GM12878 (cell line): Measurements from ENCODE around the gene COL23A1. TPM values are rescaled to one million over a fixed set of nuclear protein-coding genes. Genes with fewer than 3 reads are reported as not detected.

Experiments used
- ATAC-seq: fragments of 200-7000 bp; cut with Tn5 transposase; 3 replicates; pipeline ENCODE4 v1.9.1; 2020; ENCODE audit warnings: mild to moderate bottlenecking, moderate library complexity
- BruUV-seq: library from RNA; stranded (reverse); fragments of 400-500 nt; replicated peaks from 2 replicates; lab custom pipeline; 2021; lab: Mats Ljungman, UMichigan
- CTCF ChIA-PET: fragments of 300-600 bp; sonication (Branson Sonifier 250); formaldehyde crosslinking; extraction: SDS; loops from one replicate; lab custom pipeline; 2021; ENCODE audit warnings: inconsistent platforms; lab: Yijun Ruan, JAX
- POLR2A ChIA-PET: fragments of 350-600 bp; formaldehyde crosslinking; extraction: SDS; loops from one replicate; lab custom pipeline; 2021; ENCODE audit warnings: inconsistent platforms; lab: Charles Lee
- RAD21 ChIA-PET: fragments of 300-600 bp; sonication (Branson Sonifier 250); formaldehyde crosslinking; loops from one replicate; lab custom pipeline; 2023; ENCODE audit warnings: antibody characterized with exemption; ENCODE audit not compliant: unreplicated experiment; lab: Charles Lee
- SMC1A ChIA-PET: fragments of 300-600 bp; sonication (Branson Sonifier 250); formaldehyde crosslinking; loops from one replicate; lab custom pipeline; 2023; ENCODE audit not compliant: unreplicated experiment, uncharacterized antibody; lab: Charles Lee
- DNase-seq: peaks from one replicate; pipeline ENCODE4 v3.0.0-alpha.2; 2011; ENCODE audit warnings: low read depth, low spot score
- FAIRE-seq: peaks from 3 replicates; lab custom pipeline; 2011; peaks lifted over from hg19 to GRCh38; lab: Jason Lieb, UNC
- H2AFZ ChIP-seq: 2 replicates; pipeline ENCODE4 v1.6.0; 2011; ENCODE audit warnings: low read depth, low read length, control low read depth; ENCODE audit not compliant: control insufficient read depth
- H3K27ac ChIP-seq: 2 replicates; pipeline ENCODE4 v1.5.1; 2011; ENCODE audit warnings: control low read depth; ENCODE audit not compliant: control insufficient read depth, insufficient read depth
- H3K27me3 ChIP-seq, 2 experiments: replicated peaks in 1 of 2; 2 replicates each; pipeline versions ENCODE4 v1.6.0 to v1.6.1; 2011; ENCODE audit warnings: low read length in 1 of 2; ENCODE audit not compliant: control insufficient read depth in 2 of 2, insufficient read depth in 2 of 2
- H3K36me3 ChIP-seq, 2 experiments: 2 replicates each; pipeline ENCODE4 v1.5.1; 2011; ENCODE audit warnings: low read length in 1 of 2; ENCODE audit not compliant: control insufficient read depth in 2 of 2, insufficient read depth in 2 of 2
- H3K4me1 ChIP-seq: 2 replicates; pipeline ENCODE4 v1.6.1; 2011; ENCODE audit warnings: mild to moderate bottlenecking, low read length, moderate library complexity, mixed read lengths; ENCODE audit not compliant: control insufficient read depth, insufficient read depth
- H3K4me2 ChIP-seq: 2 replicates; pipeline ENCODE4 v1.6.0; 2011; ENCODE audit warnings: control low read depth; ENCODE audit not compliant: control insufficient read depth, insufficient read depth
- H3K4me3 ChIP-seq: fragments of 200-600 bp; sonication (generic); 2 replicates; pipeline ENCODE4 v1.5.1; 2016
- H3K79me2 ChIP-seq: 2 replicates; pipeline ENCODE4 v1.6.0; 2011; ENCODE audit warnings: low read length; ENCODE audit not compliant: control insufficient read depth, insufficient read depth
- H3K9ac ChIP-seq: 2 replicates; pipeline ENCODE4 v1.8.0; 2011; ENCODE audit warnings: low read length, control low read depth, mixed read lengths; ENCODE audit not compliant: control insufficient read depth, insufficient read depth
- H3K9me3 ChIP-seq: replicated peaks from 3 replicates; pipeline ENCODE4 v1.5.1; 2011; ENCODE audit warnings: mild to moderate bottlenecking, low read length; ENCODE audit not compliant: control insufficient read depth, insufficient read depth
- H4K20me1 ChIP-seq: 2 replicates; pipeline ENCODE4 v1.6.0; 2011; ENCODE audit not compliant: control insufficient read depth, insufficient read depth
- ATF7 ChIP-seq: fragments of 450-650 bp; IDR thresholded peaks from 2 replicates; pipeline ENCODE4 v1.6.1; 2016; ENCODE audit warnings: low read depth, mild to moderate bottlenecking
- BRCA1 ChIP-seq: IDR thresholded peaks from 2 replicates; pipeline ENCODE4 v1.6.1; 2011; ENCODE audit warnings: low read depth, low read length, improper control_type of control experiment
- ESRRA ChIP-seq: IDR thresholded peaks from 2 replicates; pipeline ENCODE4 v1.6.1; 2012; ENCODE audit warnings: mild to moderate bottlenecking, low read length, improper control_type of control experiment
- EZH2 ChIP-seq: IDR thresholded peaks from 2 replicates; pipeline ENCODE4 v1.6.1; 2012; ENCODE audit warnings: low read depth, mild to moderate bottlenecking, control low read depth, inconsistent platforms, low read length, borderline replicate concordance; ENCODE audit not compliant: control insufficient read depth
- FOS ChIP-seq: IDR thresholded peaks from 3 replicates; pipeline ENCODE4 v1.6.1; 2011; ENCODE audit warnings: borderline replicate concordance; ENCODE audit not compliant: insufficient read length; ENCODE audit errors: extremely low read depth
- GATAD2B ChIP-seq: fragments of 450-650 bp; conservative IDR thresholded peaks from 2 replicates; pipeline ENCODE4 v1.6.1; 2017; ENCODE audit warnings: low read depth, mild to moderate bottlenecking, moderate library complexity
- IKZF1 ChIP-seq: fragments of 450-650 bp; conservative IDR thresholded peaks from 2 replicates; pipeline ENCODE4 v1.6.1; 2017; ENCODE audit warnings: antibody characterized with exemption, mild to moderate bottlenecking
- JUNB ChIP-seq: IDR thresholded peaks from 2 replicates; pipeline ENCODE4 v1.6.1; 2016; ENCODE audit warnings: antibody characterized with exemption, mild to moderate bottlenecking
- MYB ChIP-seq: fragments of 150-350 bp; IDR thresholded peaks from 2 replicates; pipeline ENCODE4 v1.6.1; 2014; ENCODE audit warnings: mild to moderate bottlenecking, low read depth, low read length, borderline replicate concordance
- NFYA ChIP-seq: IDR thresholded peaks from 2 replicates; pipeline ENCODE4 v1.6.1; 2011; ENCODE audit warnings: low read depth, mild to moderate bottlenecking, low read length, improper control_type of control experiment, borderline replicate concordance
- PAX5 ChIP-seq: IDR thresholded peaks from 2 replicates; pipeline ENCODE4 v1.6.1; 2011; ENCODE audit warnings: low read depth, low read length, borderline replicate concordance
- RCOR1 ChIP-seq: conservative IDR thresholded peaks from 2 replicates; pipeline ENCODE4 v1.6.1; 2012; ENCODE audit warnings: low read depth, low read length, improper control_type of control experiment
- RELA ChIP-seq: fragments of 450-650 bp; IDR thresholded peaks from 2 replicates; pipeline ENCODE4 v1.8.0; 2014; ENCODE audit warnings: borderline replicate concordance; ENCODE audit not compliant: partially characterized antibody
- SRF ChIP-seq, 2 experiments: IDR thresholded peaks; 2 replicates each; pipeline ENCODE4 v1.6.1; 2011; ENCODE audit warnings: low read depth in 2 of 2, low read length in 2 of 2, mild to moderate bottlenecking in 1 of 2, moderate library complexity in 1 of 2
- STAT1 ChIP-seq: fragments of 450-650 bp; conservative IDR thresholded peaks from 2 replicates; pipeline ENCODE4 v1.6.1; 2014; ENCODE audit warnings: antibody characterized with exemption, mild to moderate bottlenecking
- TBL1XR1 ChIP-seq: IDR thresholded peaks from 2 replicates; pipeline ENCODE4 v1.6.1; 2012; ENCODE audit warnings: low read depth, low read length, improper control_type of control experiment
- WRNIP1 ChIP-seq: IDR thresholded peaks from 2 replicates; pipeline ENCODE4 v1.6.1; 2011; ENCODE audit warnings: low read depth, low read length, improper control_type of control experiment, borderline replicate concordance
- ZNF217 ChIP-seq: fragments of 450-650 bp; IDR thresholded peaks from 2 replicates; pipeline ENCODE4 v1.6.1; 2017; ENCODE audit warnings: antibody characterized with exemption, mild to moderate bottlenecking
- ZSCAN29 ChIP-seq: fragments of 450-650 bp; IDR thresholded peaks from 2 replicates; pipeline ENCODE4 v1.6.1; 2017; ENCODE audit warnings: mild to moderate bottlenecking, moderate library complexity
- whole genome bisulfite sequencing: methylation state at CpG from one replicate; pipeline ENCODE4 v1.1.6; 2016; ENCODE audit warnings: low lambda C conversion rate; ENCODE audit not compliant: insufficient replicate concordance, insufficient coverage; ENCODE audit errors: missing lambda C conversion rate; 5-methylcytosine and 5-hydroxymethylcytosine counted together
- in situ Hi-C: fragments of 300-500 bp; cut with MboI; formaldehyde crosslinking; loops from 9 replicates; pipeline ENCODE4 v1.14.3; 2018; ENCODE audit warnings: mixed read lengths
- intact Hi-C: fragments of 100-400 bp; cut with micrococcal nuclease; formaldehyde crosslinking; loops from one replicate; pipeline ENCODE4 v1.14.2; 2022; ENCODE audit not compliant: unreplicated experiment
- polyA plus RNA-seq, 11 experiments: library from polyadenylated mRNA; depleted of rRNA in 4 of 11; unstranded in 6 of 11; stranded (reverse) in 5 of 11; fragments of >200 nt; fragmentation: Nextera tagmentation in 4 of 11; fragmentation: Illumina TruSeq in 1 of 11; extraction: Ambion mirVana in 4 of 11; extraction: Trizol in 1 of 11; gene quantifications; 1 replicate in 1 of 11; 2 replicates in 10 of 11; pipeline versions ENCODE4 v1.2.1 to v1.2.3, GENCODE V29; 2011 to 2016; ENCODE audit warnings: inconsistent platforms in 2 of 11, missing spikeins in 2 of 11, low read depth in 1 of 11
- total RNA-seq, 4 experiments: library from RNA; depleted of rRNA in 3 of 4; stranded (reverse); fragments of >200 nt in 3 of 4; fragmentation: Illumina TruSeq in 1 of 4; extraction: Trizol in 1 of 4; gene quantifications; 2 replicates each; pipeline versions ENCODE4 v1.2.1 to v1.2.3, GENCODE V29; 2013 to 2021
- TF ChIP-seq, protein P1 (sequence below): fragments of 450-650 bp; conservative IDR thresholded peaks from 2 replicates; pipeline ENCODE4 v1.6.1; 2017; ENCODE audit warnings: mild to moderate bottlenecking, moderate library complexity
- TF ChIP-seq, protein P2 (sequence below): fragments of 450-650 bp; IDR thresholded peaks from 2 replicates; pipeline ENCODE4 v1.6.1; 2016; ENCODE audit warnings: mild to moderate bottlenecking, moderate library complexity, borderline replicate concordance

Gene COL23A1
- total and polyA plus RNA-seq, 10 of the 15 experiments (the other 5 are each of a cell fraction or from before 2014, with no cell fraction given) = 0.03 to 0.83 (median 0.09) TPM; not detected in 5

DNA sequence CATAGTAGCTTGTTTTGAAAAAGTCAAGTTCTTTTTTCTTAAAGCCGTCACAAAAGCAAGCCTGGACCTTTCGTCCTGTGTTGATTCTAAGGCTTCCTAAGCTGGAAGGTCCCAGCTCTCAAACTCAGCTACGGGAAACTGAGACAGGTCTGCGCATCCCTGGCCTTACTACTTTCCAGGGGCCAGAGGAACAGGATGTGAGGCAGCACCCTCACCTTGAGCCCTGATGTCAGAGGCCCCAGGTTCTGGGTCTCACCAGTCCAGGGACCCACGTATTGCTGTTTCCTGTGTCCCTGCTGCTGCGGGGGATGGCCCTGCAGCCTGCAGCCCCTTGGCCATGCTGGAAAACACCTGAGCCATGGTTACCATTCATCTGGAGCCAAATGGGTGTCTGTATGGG lies 123.9 kb downstream of the COL23A1 start (continued):
- TF ChIP-seq ZSCAN29 (no peak), NFYA (no peak), BRCA1 (no peak), FOS (no peak), ZNF217 (no peak), JUNB (no peak), ATF7 (no peak), STAT1 (no peak), ESRRA (no peak), PAX5 (no peak), GATAD2B (no peak)
- TF ChIP-seq, protein P1, sequence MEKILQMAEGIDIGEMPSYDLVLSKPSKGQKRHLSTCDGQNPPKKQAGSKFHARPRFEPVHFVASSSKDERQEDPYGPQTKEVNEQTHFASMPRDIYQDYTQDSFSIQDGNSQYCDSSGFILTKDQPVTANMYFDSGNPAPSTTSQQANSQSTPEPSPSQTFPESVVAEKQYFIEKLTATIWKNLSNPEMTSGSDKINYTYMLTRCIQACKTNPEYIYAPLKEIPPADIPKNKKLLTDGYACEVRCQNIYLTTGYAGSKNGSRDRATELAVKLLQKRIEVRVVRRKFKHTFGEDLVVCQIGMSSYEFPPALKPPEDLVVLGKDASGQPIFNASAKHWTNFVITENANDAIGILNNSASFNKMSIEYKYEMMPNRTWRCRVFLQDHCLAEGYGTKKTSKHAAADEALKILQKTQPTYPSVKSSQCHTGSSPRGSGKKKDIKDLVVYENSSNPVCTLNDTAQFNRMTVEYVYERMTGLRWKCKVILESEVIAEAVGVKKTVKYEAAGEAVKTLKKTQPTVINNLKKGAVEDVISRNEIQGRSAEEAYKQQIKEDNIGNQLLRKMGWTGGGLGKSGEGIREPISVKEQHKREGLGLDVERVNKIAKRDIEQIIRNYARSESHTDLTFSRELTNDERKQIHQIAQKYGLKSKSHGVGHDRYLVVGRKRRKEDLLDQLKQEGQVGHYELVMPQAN = no peak

DNA sequence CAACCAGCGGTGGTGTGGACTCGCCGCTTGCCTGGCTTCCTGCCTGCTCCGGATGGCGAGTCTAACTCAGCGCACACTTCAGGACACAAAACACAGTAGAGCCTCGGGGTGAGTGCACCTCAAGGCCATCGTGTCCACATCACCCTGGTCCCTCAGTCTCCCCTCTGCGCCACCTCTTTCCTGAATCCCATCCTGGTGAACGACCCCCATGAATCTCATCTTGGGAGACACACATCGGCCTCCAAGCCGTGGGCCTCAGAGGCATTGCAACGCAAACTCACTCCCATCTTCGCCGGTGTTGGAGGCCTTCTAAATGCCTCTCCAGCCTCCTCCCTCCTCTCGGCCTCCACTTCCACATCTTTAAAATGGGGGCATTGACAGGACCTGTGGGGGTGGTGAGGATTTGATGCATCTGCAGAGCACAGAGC lies 124.3 kb downstream of the COL23A1 start:
- 58% methylated on average over 15 of the region's 16 CpGs for WGBS
- CTCF ChIA-PET = no interaction called here
- H3K9ac ChIP-seq = no peak overlapping the region
- no peak for TF ChIP-seq EZH2
- no peak for TF ChIP-seq MYB
- TF ChIP-seq RCOR1 = no peak
- no peak for TF ChIP-seq IKZF1
- TF ChIP-seq, protein P2, sequence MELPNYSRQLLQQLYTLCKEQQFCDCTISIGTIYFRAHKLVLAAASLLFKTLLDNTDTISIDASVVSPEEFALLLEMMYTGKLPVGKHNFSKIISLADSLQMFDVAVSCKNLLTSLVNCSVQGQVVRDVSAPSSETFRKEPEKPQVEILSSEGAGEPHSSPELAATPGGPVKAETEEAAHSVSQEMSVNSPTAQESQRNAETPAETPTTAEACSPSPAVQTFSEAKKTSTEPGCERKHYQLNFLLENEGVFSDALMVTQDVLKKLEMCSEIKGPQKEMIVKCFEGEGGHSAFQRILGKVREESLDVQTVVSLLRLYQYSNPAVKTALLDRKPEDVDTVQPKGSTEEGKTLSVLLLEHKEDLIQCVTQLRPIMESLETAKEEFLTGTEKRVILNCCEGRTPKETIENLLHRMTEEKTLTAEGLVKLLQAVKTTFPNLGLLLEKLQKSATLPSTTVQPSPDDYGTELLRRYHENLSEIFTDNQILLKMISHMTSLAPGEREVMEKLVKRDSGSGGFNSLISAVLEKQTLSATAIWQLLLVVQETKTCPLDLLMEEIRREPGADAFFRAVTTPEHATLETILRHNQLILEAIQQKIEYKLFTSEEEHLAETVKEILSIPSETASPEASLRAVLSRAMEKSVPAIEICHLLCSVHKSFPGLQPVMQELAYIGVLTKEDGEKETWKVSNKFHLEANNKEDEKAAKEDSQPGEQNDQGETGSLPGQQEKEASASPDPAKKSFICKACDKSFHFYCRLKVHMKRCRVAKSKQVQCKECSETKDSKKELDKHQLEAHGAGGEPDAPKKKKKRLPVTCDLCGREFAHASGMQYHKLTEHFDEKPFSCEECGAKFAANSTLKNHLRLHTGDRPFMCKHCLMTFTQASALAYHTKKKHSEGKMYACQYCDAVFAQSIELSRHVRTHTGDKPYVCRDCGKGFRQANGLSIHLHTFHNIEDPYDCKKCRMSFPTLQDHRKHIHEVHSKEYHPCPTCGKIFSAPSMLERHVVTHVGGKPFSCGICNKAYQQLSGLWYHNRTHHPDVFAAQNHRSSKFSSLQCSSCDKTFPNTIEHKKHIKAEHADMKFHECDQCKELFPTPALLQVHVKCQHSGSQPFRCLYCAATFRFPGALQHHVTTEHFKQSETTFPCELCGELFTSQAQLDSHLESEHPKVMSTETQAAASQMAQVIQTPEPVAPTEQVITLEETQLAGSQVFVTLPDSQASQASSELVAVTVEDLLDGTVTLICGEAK = no peak
- no peak for TF ChIP-seq TBL1XR1
- no peak for TF ChIP-seq WRNIP1
- TF ChIP-seq RELA = no peak
- TF ChIP-seq SRF (IDR thresholded peaks at IDR 0.05; ENCODE audit: low read depth in 2 of 2, low read length in 2 of 2) = no peak

More for the DNA sequence above, 124.3 kb downstream of the COL23A1 start:
- no peaks in the 10 kb centered on the region for H3K79me2 ChIP-seq
- no peak overlapping the region for H3K27ac ChIP-seq
- H3K4me2 ChIP-seq = no peak overlapping the region
- ChIA-PET SMC1A (no interaction called here), RAD21 (no interaction called here), POLR2A (no interaction called here)
- intact Hi-C loops = no loop called here
- no peaks in the 10 kb centered on the region for H4K20me1 ChIP-seq
- no TSS peak for BruUV-seq
- no peaks in the 10 kb centered on the region for H3K9me3 ChIP-seq
- no peak for FAIRE-seq
- no peak for ATAC-seq
- no peak overlapping the region for H2AFZ ChIP-seq
- H3K4me1 ChIP-seq = no peaks in the 10 kb centered on the region
- no peaks in the 10 kb centered on the region for H3K27me3 ChIP-seq
- H3K4me3 ChIP-seq = no peak overlapping the region
- DNase-seq = no peak
- in situ Hi-C loops = no loop called here
- no peaks in the 10 kb centered on the region for H3K36me3 ChIP-seq
